Esophagus squamous epithelium (tissue), 5 donors: ENCODE results near the gene HEXIM1. TPM values are rescaled to one million over a fixed set of nuclear protein-coding genes. Genes with fewer than 3 reads are reported as not detected.

Experiments used
- DNase-seq: peaks from one replicate; lab custom pipeline; 2025; lab: John Stamatoyannopoulos, UW
- H3K27ac ChIP-seq, 4 donors: fragments of 200-600 bp; sonication (generic); one replicate each; pipeline ENCODE4 v1.5.1; 2016 to 2019; ENCODE audit warnings: mild to moderate bottlenecking in 1 of 4
- H3K27me3 ChIP-seq, 4 donors: fragments of 200-600 bp; sonication (generic); 1 replicate in 3 of 4; 2 replicates in 1 of 4; pipeline versions ENCODE4 v1.5.1 to v1.6.0; 2017 to 2021; ENCODE audit warnings: antibody characterized with exemption in 1 of 4
- H3K36me3 ChIP-seq, 3 donors: fragments of 200-600 bp; sonication (generic); one replicate each; pipeline ENCODE4 v1.5.1; 2016 to 2019
- H3K4me1 ChIP-seq, 3 donors: fragments of 200-600 bp; sonication (generic); one replicate each; pipeline ENCODE4 v1.5.1; 2017 to 2019
- H3K4me3 ChIP-seq, 4 donors: fragments of 200-600 bp; sonication (generic); 1 replicate in 3 of 4; 2 replicates in 1 of 4; pipeline ENCODE4 v1.5.1; 2016 to 2019; ENCODE audit warnings: mild to moderate bottlenecking in 2 of 4, moderate library complexity in 1 of 4
- H3K9me3 ChIP-seq, 3 donors: fragments of 200-600 bp; sonication (generic); one replicate each; pipeline ENCODE4 v1.5.1; 2016 to 2019
- POLR2A ChIP-seq, 4 donors: fragments of 450-650 bp; IDR thresholded peaks; one replicate each; pipeline ENCODE4 v1.6.1; 2017; ENCODE audit warnings: antibody characterized with exemption in 4 of 4, mild to moderate bottlenecking in 4 of 4, moderate library complexity in 3 of 4
- WGBS, 2 donors: methylation state at CpG; one replicate each; pipeline ENCODE4 v1.1.5; 2018; 5-methylcytosine and 5-hydroxymethylcytosine counted together
- intact Hi-C: fragments of 100-400 bp; cut with DNase I; formaldehyde crosslinking; loops from one replicate; pipeline ENCODE4 v1.15.0; 2022
- total RNA-seq, 4 donors: library from RNA; depleted of rRNA; stranded (reverse); fragments of >200 nt; gene quantifications; one replicate each; pipeline ENCODE4 v1.1.0, GENCODE V29; 2016
- TF ChIP-seq, protein P1 (sequence below), 6 experiments: fragments of 450-650 bp in 4 of 6; fragments of 200-600 bp in 2 of 6; sonication (generic) in 2 of 6; IDR thresholded peaks; one replicate each; pipeline ENCODE4 v1.5.1; 2016 to 2019; ENCODE audit warnings: antibody characterized with exemption in 6 of 6, mild to moderate bottlenecking in 4 of 6, moderate library complexity in 4 of 6
- donor health status: DM: yes; HTN: yes; CAD: no.

Gene HEXIM1, protein sequence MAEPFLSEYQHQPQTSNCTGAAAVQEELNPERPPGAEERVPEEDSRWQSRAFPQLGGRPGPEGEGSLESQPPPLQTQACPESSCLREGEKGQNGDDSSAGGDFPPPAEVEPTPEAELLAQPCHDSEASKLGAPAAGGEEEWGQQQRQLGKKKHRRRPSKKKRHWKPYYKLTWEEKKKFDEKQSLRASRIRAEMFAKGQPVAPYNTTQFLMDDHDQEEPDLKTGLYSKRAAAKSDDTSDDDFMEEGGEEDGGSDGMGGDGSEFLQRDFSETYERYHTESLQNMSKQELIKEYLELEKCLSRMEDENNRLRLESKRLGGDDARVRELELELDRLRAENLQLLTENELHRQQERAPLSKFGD
- total RNA-seq = 10 to 100 TPM; 19.8 to 28.4 (median 25.3) TPM

DNA sequence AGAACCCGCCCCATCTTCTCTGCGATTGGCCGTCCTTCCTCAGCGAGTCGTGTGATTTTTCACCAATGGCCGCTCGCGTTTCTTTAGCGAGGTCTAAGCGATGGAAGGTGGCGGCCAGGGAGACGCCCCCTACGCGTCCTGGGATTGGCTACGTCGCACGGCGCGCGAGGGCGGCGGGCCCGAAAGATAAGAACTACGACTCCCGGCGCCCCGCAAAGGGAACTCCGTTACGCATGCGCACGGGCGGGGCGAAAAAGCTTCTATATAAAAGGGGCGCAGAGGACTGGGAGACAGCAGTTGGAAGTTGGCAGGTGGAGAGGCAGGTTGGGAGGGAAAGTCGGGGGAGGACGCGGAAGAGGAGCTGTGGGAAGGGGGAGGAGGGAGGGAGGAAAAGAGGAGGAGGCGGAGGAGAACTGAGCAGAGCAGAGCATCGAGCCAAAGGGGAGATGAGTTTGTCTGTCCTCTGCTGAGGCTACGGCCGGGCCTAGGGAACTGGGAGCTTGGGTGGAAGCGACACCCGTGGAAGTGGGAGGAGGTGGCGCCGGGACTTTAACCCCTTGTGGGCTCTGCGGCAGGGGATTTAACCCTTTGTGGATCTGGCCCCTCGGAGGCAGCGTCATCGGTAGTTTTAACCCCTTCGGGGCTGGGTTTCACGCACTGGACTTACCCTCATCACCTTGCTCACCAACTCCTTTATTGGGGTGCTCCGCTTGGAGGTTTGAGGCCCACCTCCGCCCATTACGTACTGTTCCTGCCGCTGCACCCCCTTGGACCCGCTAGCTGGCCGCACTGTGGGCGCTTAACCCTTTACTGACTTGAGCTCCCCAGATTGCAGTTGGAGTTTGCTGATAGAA lies at the start of gene HEXIM1:
Gene HEXIM1 (plus strand): TSS at position 293 of the 854 bp plus-strand sequence. CDS start 716 bp downstream, outside the sequence.
- intact Hi-C loops = no loop called here
- TF ChIP-seq, protein P1, sequence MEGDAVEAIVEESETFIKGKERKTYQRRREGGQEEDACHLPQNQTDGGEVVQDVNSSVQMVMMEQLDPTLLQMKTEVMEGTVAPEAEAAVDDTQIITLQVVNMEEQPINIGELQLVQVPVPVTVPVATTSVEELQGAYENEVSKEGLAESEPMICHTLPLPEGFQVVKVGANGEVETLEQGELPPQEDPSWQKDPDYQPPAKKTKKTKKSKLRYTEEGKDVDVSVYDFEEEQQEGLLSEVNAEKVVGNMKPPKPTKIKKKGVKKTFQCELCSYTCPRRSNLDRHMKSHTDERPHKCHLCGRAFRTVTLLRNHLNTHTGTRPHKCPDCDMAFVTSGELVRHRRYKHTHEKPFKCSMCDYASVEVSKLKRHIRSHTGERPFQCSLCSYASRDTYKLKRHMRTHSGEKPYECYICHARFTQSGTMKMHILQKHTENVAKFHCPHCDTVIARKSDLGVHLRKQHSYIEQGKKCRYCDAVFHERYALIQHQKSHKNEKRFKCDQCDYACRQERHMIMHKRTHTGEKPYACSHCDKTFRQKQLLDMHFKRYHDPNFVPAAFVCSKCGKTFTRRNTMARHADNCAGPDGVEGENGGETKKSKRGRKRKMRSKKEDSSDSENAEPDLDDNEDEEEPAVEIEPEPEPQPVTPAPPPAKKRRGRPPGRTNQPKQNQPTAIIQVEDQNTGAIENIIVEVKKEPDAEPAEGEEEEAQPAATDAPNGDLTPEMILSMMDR (IDR thresholded peaks at IDR 0.05) = peak in 1 of 6 experiments; percentile 31
- TF ChIP-seq POLR2A (IDR thresholded peaks at IDR 0.05) = peak; percentile 81 to 99 (median 98)
- peak within 1 kb of the TSS; percentile 96 to 99 (median 97) for H3K27ac ChIP-seq
- no peaks in the 10 kb centered on the region for H3K9me3 ChIP-seq
- peak; percentile 96 for DNase-seq
- 0 to 1% methylated on average over 25 to 53 of the region's 58 CpGs for WGBS, 2 donors
- H3K27me3 ChIP-seq = no peaks in the 10 kb centered on the region
- H3K36me3 ChIP-seq = no peaks in the 10 kb centered on the region
- H3K4me3 ChIP-seq = peak within 1 kb of the TSS; percentile 53 to 90 (median 72)
- H3K4me1 ChIP-seq = peaks cover 23 to 74% (median 38%) of the 10 kb centered on the region in 3 donors

DNA sequence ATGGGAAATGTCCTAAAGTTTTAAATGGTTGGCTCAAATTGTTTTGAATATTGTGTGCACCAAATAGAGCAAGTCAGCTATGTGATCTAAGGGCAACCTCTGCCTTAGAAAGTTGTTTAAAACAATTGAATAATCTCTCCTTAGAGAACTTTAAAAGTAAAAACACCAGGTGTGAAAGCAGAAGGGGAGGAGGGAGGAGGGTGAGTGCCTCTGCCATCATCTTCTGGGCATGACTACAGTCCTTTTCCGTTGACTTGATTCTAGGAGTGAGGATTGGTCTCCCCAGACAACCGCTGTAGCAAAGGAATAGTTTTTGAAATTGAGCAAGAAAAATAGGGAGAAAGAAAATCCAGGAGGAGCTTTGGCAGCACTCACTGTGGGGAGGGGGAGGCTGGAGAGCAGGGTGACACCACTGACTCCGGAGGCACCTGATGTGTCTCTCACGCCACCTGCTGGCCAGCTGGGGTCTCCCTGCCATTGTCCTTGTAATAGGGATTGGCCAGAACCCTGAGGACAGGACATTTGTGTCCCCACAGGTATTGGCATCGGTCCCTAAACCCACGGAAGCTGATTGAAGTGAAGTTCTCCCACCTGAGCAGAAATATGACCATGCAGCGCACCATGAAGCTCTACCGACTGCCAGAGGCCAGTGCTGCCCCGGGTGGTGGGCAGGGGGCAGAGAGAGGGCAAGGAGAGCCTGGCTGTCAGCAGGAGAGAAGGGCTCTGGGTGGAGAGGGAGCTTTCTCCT lies 49.2 kb upstream of the HEXIM1 start:
- no peak for TF ChIP-seq POLR2A (IDR thresholded peaks at IDR 0.05)
- TF ChIP-seq, protein P1 (IDR thresholded peaks at IDR 0.05) = peak; percentile 87 to 93 (median 92)
- DNase-seq = no peak
- intact Hi-C loops = no loop called here

DNA sequence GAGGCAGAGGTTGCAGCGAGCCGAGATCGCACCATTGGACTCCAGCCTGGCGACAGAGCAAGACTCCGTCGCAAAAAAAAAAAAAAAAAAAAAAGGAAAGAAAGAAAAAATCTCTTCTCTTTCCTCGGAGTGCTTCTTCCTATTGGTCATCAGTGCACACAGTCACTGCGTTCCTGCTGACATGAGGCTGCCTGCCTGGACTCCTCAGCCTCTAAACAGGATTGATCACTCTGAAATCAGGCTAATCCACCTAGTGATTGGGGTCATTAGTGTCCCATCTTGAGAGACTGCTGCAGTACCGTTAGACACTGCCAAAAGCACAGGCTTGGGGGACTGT lies 46.8 kb upstream of the HEXIM1 start:
- H3K4me1 ChIP-seq = peaks cover 8 to 67% (median 32%) of the 10 kb centered on the region in 3 donors
- TF ChIP-seq POLR2A (IDR thresholded peaks at IDR 0.05) = no peak
- TF ChIP-seq, protein P1 (IDR thresholded peaks at IDR 0.05) = no peak
- WGBS, 2 donors = 26 to 50% methylated on average over 5 to 9 of the region's 9 CpGs
- H3K9me3 ChIP-seq = no peaks in the 10 kb centered on the region
- intact Hi-C loops = no loop called here
- no peaks in the 10 kb centered on the region for H3K27me3 ChIP-seq
- no peak for DNase-seq
- H3K4me3 ChIP-seq = no peak overlapping the region
- peak overlapping the region; percentile 56 to 67 (median 60) for H3K27ac ChIP-seq
- peaks cover 45 to 96% (median 78%) of the 10 kb centered on the region in 3 donors for H3K36me3 ChIP-seq

More for the DNA sequence above, 49.2 kb upstream of the HEXIM1 start:
- Histone ChIP-seq H3K4me1 (peaks cover 9 to 75% (median 37%) of the 10 kb centered on the region in 3 donors), H3K9me3 (no peaks in the 10 kb centered on the region), H3K27ac (peak overlapping the region; percentile 4 to 88 (median 63)), H3K36me3 (peaks cover 39 to 96% (median 64%) of the 10 kb centered on the region in 3 donors), H3K27me3 (no peaks in the 10 kb centered on the region), H3K4me3 (no peak overlapping the region)
- 30 to 38% methylated on average over 6 to 9 of the region's 9 CpGs for WGBS, 2 donors

DNA sequence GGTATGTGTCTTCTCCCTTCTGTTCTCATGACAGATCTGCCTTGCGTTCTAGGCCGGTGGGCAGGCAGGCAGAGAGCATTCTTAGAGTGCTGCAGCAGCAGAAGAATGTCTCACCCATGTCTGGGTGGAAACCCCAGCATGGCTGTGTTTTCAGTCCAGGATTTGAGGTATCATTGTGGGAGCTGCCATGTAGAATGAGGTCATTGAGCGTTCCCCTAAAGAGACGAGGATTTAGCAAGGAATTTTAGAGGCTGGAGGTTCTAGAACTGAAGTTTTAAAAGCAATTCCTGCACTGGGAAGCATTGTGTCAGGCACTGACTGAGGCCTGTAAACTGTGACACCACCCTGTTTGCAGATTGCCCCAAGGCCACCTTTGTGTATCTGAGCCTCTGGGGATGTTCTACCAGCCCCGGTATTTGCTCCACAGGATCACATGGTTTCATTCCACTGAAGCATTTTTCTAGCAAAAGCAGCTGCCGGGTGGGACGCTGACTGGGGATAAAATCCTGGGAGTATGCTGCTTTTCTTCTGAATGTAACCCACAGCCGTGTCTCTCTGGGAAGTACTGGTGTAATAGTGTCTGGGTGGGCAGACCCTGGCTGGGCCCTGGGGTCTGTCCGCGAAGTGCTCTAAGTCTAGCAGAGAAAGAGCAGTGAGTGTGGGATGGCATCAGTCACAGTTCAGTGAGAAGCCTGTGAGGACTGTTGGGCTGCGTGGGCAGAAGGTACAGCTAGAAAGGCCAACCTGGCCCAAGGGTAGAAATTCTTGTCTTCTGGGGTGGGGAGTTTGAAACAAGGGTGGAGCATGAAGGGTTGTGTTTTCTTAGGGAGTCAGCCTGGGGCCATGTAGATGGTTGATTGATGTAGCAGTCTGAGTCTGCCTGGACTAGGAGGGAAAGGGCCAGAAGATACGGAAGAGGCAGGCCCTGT lies 46.1 kb upstream of the HEXIM1 start:
- intact Hi-C loops = no loop called here
- 47 to 62% methylated on average over 8 to 10 of the region's 12 CpGs for WGBS, 2 donors
- TF ChIP-seq, protein P1 (IDR thresholded peaks at IDR 0.05) = no peak
- peaks cover 42 to 96% (median 78%) of the 10 kb centered on the region in 3 donors for H3K36me3 ChIP-seq
- DNase-seq = no peak
- H3K4me1 ChIP-seq = peaks cover 8 to 71% (median 32%) of the 10 kb centered on the region in 3 donors
- no peaks in the 10 kb centered on the region for H3K27me3 ChIP-seq
- H3K9me3 ChIP-seq = no peaks in the 10 kb centered on the region
- H3K4me3 ChIP-seq = no peak overlapping the region
- H3K27ac ChIP-seq = peak overlapping the region; percentile 56 to 67 (median 60)
